ENCODE results near the gene RAB26. TPM values are rescaled to one million over a fixed set of nuclear protein-coding genes. Genes with fewer than 3 reads are reported as not detected.

The RAB26 gene
- total and polyA plus RNA-seq, 2 of the 13 experiments (the other 11 are each of a cell fraction or from before 2014, with no cell fraction given) = 0.86 to 3.6 TPM

DNA sequence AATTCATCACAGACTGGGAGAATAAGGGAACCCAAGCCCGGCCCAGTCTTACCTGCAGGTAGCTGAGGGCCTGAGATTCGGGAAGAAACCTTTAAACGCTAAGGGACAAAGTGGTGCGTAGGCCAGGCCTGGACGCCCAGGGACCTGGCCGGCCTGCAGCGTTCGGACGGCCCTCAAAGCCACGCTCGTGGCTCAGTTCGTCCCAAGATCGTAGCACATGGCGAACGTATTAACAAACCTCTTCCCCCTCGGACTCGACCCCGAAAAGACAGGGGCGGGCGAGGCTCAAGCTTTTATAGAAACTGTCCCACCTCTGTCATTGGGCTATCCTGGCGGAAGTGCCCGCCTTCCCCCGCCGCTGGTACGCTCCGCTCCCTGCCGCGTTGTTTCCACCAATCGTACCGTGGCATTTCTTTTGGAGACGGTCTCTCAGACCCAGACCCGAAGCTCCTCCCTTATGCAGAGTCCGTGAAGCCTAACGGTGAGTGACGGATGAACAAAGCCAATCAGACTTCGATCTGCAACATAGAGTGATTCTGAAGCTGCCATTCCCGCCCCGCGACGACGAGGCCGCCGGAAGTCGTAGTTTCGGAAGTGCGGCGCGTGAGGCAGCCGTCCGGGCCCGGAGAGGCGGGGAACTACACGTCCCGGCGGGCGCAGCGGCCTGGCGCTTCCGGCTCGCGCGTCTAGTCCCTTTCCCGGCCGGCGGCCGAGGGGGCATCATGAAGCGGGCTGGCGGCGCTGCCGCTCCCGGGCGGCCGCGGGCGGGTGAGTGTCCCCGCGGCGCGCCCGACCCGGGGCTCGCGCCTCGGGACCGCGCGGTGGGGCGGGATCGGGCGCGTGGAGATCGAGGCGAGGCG lies 6.9 kb downstream of the RAB26 start, which contains the start of gene TRAF7 (continued):
- TF ChIP-seq AGO2 (optimal IDR thresholded peaks at IDR 0.05; ENCODE audit: low read depth, low read length) (peak; percentile 96), CBX1 (IDR thresholded peaks at IDR 0.05; ENCODE audit: low read depth) (peak; percentile 84), SP4 (CRISPR knock-in tag; IDR thresholded peaks at IDR 0.05) (peak; percentile 81; the same call in 1 of the 2 replicates), CC2D1A (CRISPR knock-in tag; IDR thresholded peaks at IDR 0.05) (no peak), ZNF605 (CRISPR knock-in tag; IDR thresholded peaks at IDR 0.05) (peak; percentile 86; the same call in 1 of the 2 replicates), PHF20 (CRISPR knock-in tag; IDR thresholded peaks at IDR 0.05) (peak; percentile 63; the same call in 1 of the 2 replicates), GATAD1 (CRISPR knock-in tag; IDR thresholded peaks at IDR 0.05) (peak; percentile 73), KDM5A (IDR thresholded peaks at IDR 0.05; ENCODE audit: borderline replicate concordance, low read length) (peak; percentile 64; the same call in 1 of the 2 replicates), ZNF143 (CRISPR knock-in tag; IDR thresholded peaks at IDR 0.05) (peak; percentile 96), ZNF598 (CRISPR knock-in tag; IDR thresholded peaks at IDR 0.05; ENCODE audit: borderline replicate concordance) (peak; percentile 55), ZNF256 (CRISPR knock-in tag; conservative IDR thresholded peaks at IDR 0.05) (no peak), FLYWCH1 (CRISPR knock-in tag; IDR thresholded peaks at IDR 0.05) (no peak), NFKB2 (CRISPR knock-in tag; IDR thresholded peaks at IDR 0.05; ENCODE audit: borderline replicate concordance) (peak; percentile 86), NPAS2 (CRISPR knock-in tag; IDR thresholded peaks at IDR 0.05; ENCODE audit: borderline replicate concordance) (no peak), MEIS2 (CRISPR knock-in tag; IDR thresholded peaks at IDR 0.05) (peak; percentile 55; the same call in 1 of the 2 replicates), ZNF879 (CRISPR knock-in tag; IDR thresholded peaks at IDR 0.05) (0 out of 2 replicates have a peak, but pooled peaks have one; percentile 51), SIX1 (CRISPR knock-in tag; IDR thresholded peaks at IDR 0.05; ENCODE audit: borderline replicate concordance) (0 out of 2 replicates have a peak, but pooled peaks have one; percentile 7)
- TF ChIP-seq, protein P1, sequence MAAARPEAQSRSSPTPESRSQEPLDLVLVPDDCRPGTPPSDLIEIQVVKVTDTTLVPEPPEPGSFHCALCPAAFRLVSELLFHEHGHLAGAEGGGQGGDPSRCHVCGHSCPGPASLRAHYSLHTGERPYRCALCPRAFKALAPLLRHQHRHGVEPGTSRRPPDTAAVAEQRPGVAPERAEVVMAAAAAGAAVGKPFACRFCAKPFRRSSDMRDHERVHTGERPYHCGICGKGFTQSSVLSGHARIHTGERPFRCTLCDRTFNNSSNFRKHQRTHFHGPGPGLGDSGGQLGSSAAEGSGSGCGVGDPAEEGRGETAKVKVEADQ (CRISPR knock-in tag; IDR thresholded peaks at IDR 0.05; ENCODE audit: borderline replicate concordance) = peak; percentile 59; the same call in 1 of the 2 replicates
- TF ChIP-seq, protein P2, sequence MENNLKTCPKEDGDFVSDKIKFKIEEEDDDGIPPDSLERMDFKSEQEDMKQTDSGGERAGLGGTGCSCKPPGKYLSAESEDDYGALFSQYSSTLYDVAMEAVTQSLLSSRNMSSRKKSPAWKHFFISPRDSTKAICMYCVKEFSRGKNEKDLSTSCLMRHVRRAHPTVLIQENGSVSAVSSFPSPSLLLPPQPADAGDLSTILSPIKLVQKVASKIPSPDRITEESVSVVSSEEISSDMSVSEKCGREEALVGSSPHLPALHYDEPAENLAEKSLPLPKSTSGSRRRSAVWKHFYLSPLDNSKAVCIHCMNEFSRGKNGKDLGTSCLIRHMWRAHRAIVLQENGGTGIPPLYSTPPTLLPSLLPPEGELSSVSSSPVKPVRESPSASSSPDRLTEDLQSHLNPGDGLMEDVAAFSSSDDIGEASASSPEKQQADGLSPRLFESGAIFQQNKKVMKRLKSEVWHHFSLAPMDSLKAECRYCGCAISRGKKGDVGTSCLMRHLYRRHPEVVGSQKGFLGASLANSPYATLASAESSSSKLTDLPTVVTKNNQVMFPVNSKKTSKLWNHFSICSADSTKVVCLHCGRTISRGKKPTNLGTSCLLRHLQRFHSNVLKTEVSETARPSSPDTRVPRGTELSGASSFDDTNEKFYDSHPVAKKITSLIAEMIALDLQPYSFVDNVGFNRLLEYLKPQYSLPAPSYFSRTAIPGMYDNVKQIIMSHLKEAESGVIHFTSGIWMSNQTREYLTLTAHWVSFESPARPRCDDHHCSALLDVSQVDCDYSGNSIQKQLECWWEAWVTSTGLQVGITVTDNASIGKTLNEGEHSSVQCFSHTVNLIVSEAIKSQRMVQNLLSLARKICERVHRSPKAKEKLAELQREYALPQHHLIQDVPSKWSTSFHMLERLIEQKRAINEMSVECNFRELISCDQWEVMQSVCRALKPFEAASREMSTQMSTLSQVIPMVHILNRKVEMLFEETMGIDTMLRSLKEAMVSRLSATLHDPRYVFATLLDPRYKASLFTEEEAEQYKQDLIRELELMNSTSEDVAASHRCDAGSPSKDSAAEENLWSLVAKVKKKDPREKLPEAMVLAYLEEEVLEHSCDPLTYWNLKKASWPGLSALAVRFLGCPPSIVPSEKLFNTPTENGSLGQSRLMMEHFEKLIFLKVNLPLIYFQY (CRISPR knock-in tag; IDR thresholded peaks at IDR 0.05; ENCODE audit: borderline replicate concordance) = peak; percentile 66; the same call in 1 of the 2 replicates
- TF ChIP-seq, protein P3, sequence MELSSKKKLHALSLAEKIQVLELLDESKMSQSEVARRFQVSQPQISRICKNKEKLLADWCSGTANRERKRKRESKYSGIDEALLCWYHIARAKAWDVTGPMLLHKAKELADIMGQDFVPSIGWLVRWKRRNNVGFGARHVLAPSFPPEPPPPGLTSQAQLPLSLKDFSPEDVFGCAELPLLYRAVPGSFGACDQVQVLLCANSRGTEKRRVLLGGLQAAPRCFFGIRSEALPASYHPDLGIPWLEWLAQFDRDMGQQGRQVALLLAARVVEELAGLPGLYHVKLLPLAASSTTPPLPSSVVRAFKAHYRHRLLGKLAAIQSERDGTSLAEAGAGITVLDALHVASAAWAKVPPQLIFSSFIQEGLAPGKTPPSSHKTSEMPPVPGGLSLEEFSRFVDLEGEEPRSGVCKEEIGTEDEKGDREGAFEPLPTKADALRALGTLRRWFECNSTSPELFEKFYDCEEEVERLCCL (CRISPR knock-in tag; IDR thresholded peaks at IDR 0.05; ENCODE audit: borderline replicate concordance) = peak; percentile 45; the same call in 1 of the 2 replicates
- TF ChIP-seq, protein P4, sequence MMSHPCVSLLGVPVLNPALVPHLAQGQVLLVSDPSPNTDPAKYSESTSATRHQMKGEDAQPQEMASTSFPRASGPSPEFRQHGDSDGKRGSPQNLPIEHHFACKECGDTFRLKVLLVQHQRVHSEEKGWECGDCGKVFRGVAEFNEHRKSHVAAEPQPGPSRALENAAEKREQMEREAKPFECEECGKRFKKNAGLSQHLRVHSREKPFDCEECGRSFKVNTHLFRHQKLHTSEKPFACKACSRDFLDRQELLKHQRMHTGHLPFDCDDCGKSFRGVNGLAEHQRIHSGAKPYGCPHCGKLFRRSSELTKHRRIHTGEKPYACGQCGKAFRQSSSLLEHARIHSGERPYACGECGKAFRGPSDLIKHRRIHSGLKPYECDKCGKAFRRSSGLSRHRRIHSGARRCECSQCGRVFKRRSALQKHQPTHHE (CRISPR knock-in tag; IDR thresholded peaks at IDR 0.05; ENCODE audit: borderline replicate concordance) = peak; percentile 78; the same call in 1 of the 2 replicates
